ENCODE measurements around the gene BPIFB4. TPM values are rescaled to one million over a fixed set of nuclear protein-coding genes. Genes with fewer than 3 reads are reported as not detected.
"Not testable (repeated sequence)": the region's sequence is repeated elsewhere in the genome, so short reads cannot be mapped to it uniquely, and the experiment has no call there.

Gene BPIFB4
- total and polyA plus RNA-seq, 2 experiments from 2014 or later, result not detected

DNA sequence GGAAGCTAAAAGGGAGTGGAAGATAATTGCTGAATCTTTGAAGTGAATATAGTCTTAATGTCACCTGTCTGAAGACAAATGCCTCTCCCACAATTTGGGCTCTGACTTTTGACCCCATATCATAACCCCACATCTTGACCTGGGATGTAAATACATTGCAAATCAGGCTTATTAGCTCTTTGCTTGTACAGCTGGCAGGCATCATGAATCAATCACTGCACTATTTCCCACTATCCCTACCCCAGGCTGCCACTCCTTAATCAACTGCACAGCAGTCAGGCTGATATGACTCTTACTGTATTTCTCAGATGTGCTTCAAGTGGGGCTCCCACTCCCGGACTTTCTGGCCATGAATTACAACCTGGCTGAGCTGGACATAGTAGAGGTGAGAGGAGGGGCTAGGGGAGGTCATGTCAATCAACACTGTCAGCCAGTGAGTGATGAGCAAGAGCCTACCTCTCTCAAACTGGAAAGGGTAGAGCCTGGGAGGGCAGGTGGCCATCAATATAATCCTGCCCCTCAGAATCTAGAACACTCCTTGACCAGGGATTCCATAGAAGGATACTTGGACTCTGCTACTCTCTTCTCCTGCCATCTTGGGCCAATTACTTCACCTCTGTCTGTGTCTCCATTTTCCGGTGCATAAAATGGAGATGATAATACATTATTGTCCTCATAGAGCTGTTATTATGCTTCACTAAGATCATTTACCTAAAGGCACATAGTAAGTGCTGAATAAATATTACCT, 36.3 kb upstream of the BPIFB4 start:
- WGBS (ENCODE audit: low lambda C conversion rate, missing lambda C conversion rate), result 81% methylated on average over 2 of the region's 2 CpGs
- Histone ChIP-seq H3K4me1 (ENCODE audit: insufficient read depth) (no peaks in the 10 kb centered on the region), H3K4me3 (no peak overlapping the region), H3K27me3 (peaks cover 4% of the 10 kb centered on the region), H2AFZ (no peak overlapping the region), H3K36me3 (replicated peaks; ENCODE audit: insufficient read depth, low read depth) (no peaks in the 10 kb centered on the region), H3K9me2 (replicated peaks; ENCODE audit: insufficient read depth) (no peaks in the 10 kb centered on the region), H3K27ac (no peak overlapping the region), H3K4me2 (no peak overlapping the region), H3K9me3 (ENCODE audit: low read depth) (no peaks in the 10 kb centered on the region), H3K79me2 (no peaks in the 10 kb centered on the region), H4K20me1 (ENCODE audit: insufficient read depth, poor library complexity, severe bottlenecking) (no peaks in the 10 kb centered on the region)
- TF ChIP-seq, protein P1, sequence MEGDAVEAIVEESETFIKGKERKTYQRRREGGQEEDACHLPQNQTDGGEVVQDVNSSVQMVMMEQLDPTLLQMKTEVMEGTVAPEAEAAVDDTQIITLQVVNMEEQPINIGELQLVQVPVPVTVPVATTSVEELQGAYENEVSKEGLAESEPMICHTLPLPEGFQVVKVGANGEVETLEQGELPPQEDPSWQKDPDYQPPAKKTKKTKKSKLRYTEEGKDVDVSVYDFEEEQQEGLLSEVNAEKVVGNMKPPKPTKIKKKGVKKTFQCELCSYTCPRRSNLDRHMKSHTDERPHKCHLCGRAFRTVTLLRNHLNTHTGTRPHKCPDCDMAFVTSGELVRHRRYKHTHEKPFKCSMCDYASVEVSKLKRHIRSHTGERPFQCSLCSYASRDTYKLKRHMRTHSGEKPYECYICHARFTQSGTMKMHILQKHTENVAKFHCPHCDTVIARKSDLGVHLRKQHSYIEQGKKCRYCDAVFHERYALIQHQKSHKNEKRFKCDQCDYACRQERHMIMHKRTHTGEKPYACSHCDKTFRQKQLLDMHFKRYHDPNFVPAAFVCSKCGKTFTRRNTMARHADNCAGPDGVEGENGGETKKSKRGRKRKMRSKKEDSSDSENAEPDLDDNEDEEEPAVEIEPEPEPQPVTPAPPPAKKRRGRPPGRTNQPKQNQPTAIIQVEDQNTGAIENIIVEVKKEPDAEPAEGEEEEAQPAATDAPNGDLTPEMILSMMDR (IDR thresholded peaks at IDR 0.05; ENCODE audit: poor library complexity), result no peak
- no peak for TF ChIP-seq EZH2 (IDR thresholded peaks at IDR 0.05; ENCODE audit: borderline replicate concordance)
- TF ChIP-seq EZH2phosphoT487 (IDR thresholded peaks at IDR 0.05; ENCODE audit: low read depth, severe bottlenecking, unreplicated experiment), result no peak
- DNase-seq (ENCODE audit: low spot score), result no peak

DNA sequence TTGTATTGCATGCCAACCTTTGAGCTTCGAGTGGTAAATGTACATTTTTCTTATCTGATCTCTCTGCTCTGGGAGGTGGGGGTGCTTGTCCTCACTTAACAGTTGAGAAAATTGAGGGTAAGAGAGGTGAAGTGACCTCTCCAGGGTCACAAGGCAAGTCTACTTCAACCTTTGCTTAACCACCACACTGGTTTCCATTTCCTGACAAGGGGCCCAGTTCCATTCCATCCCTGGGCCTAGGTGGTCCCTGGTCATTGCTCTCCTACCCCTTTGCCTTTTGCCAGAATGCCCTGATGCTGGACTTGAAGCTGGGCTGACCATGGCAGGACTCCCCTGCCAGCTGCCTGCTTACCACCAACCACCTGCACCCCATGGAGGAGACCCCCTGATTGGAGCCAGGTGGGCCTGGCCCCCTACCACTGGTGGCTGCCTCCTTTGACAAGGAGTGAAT, 35.7 kb upstream of the BPIFB4 start:
- 38% methylated on average over 1 of the region's 1 CpG for WGBS (ENCODE audit: low lambda C conversion rate, missing lambda C conversion rate)
- H3K27me3 ChIP-seq, result peaks cover 4% of the 10 kb centered on the region
- no peaks in the 10 kb centered on the region for H3K36me3 ChIP-seq (replicated peaks; ENCODE audit: insufficient read depth, low read depth)
- H3K4me2 ChIP-seq, result no peak overlapping the region
- no peak for TF ChIP-seq EZH2phosphoT487 (IDR thresholded peaks at IDR 0.05; ENCODE audit: low read depth, severe bottlenecking, unreplicated experiment)
- no peak for TF ChIP-seq EZH2 (IDR thresholded peaks at IDR 0.05; ENCODE audit: borderline replicate concordance)
- TF ChIP-seq, protein P1 (IDR thresholded peaks at IDR 0.05; ENCODE audit: poor library complexity), result no peak
- no peak overlapping the region for H3K27ac ChIP-seq
- no peak overlapping the region for H3K4me3 ChIP-seq
- H2AFZ ChIP-seq, result no peak overlapping the region
- no peaks in the 10 kb centered on the region for H3K4me1 ChIP-seq (ENCODE audit: insufficient read depth)
- H4K20me1 ChIP-seq (ENCODE audit: insufficient read depth, poor library complexity, severe bottlenecking), result no peaks in the 10 kb centered on the region
- DNase-seq (ENCODE audit: low spot score), result no peak
- no peaks in the 10 kb centered on the region for H3K9me2 ChIP-seq (replicated peaks; ENCODE audit: insufficient read depth)
- no peaks in the 10 kb centered on the region for H3K9me3 ChIP-seq (ENCODE audit: low read depth)
- H3K79me2 ChIP-seq, result no peaks in the 10 kb centered on the region

DNA sequence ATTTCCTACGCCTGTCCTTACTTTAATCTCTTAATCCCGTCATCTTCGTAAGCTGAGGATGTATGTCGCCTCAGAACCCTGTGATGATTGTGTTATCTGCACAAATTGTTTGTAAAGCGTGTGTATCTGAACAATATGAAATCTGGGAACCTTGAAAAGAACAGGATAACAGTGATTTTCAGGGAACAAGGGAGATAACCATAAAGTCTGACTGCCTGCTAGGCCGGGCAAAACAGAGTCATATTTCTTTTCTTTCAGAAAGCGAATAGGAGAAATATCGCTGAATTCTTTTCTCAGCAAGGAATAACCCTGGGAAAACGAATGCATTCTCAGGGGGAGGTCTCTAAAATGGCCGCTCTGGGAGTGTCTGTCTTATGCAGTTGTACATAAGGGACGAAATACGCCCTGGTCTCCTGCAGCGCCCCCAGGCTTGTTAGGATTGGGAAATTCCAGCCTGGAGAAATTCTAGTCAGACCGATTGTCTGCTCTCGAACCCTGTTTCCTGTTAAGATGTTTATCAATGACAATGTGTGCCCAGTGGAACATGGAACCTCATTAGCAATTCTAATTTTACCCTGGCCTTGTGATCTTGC, 34.2 kb upstream of the BPIFB4 start:
- H4K20me1 ChIP-seq (ENCODE audit: insufficient read depth, poor library complexity, severe bottlenecking); H3K79me2 ChIP-seq; DNase-seq (ENCODE audit: low spot score); H3K27ac ChIP-seq; H3K9me2 ChIP-seq (replicated peaks; ENCODE audit: insufficient read depth); H3K9me3 ChIP-seq (ENCODE audit: low read depth); H2AFZ ChIP-seq; H3K4me3 ChIP-seq; H3K27me3 ChIP-seq; H3K4me1 ChIP-seq (ENCODE audit: insufficient read depth); H3K36me3 ChIP-seq (replicated peaks; ENCODE audit: insufficient read depth, low read depth); H3K4me2 ChIP-seq: not testable (repeated sequence)
- 82% methylated on average over 15 of the region's 15 CpGs for WGBS (ENCODE audit: low lambda C conversion rate, missing lambda C conversion rate)

DNA sequence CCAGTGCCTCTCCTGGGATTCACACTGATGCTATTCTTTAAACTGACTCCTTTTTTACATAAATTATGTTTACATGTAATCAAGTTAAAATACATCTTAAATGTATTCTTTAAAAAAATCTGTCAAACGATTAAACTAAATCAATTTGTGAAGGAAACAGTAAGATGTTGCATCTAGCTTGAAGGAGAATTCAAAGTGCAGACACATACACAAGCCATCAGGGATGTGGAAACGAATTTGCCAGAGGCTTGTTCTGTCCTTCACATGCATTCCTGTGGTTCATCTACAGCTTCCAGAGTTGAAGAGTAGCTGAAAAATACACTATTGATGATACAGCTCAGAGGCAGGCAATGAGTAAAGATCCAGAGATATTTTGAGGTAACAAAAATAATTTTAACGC, 33.0 kb upstream of the BPIFB4 start:
- Histone ChIP-seq H3K9me3 (ENCODE audit: low read depth) (no peaks in the 10 kb centered on the region), H3K79me2 (no peaks in the 10 kb centered on the region), H4K20me1 (ENCODE audit: insufficient read depth, poor library complexity, severe bottlenecking) (no peaks in the 10 kb centered on the region), H3K9me2 (replicated peaks; ENCODE audit: insufficient read depth) (no peaks in the 10 kb centered on the region), H3K4me2 (no peak overlapping the region), H3K36me3 (replicated peaks; ENCODE audit: insufficient read depth, low read depth) (no peaks in the 10 kb centered on the region), H3K4me3 (no peak overlapping the region), H2AFZ (no peak overlapping the region), H3K27me3 (no peaks in the 10 kb centered on the region), H3K27ac (no peak overlapping the region), H3K4me1 (ENCODE audit: insufficient read depth) (no peaks in the 10 kb centered on the region)
- WGBS (ENCODE audit: low lambda C conversion rate, missing lambda C conversion rate), result 73% methylated on average over 3 of the region's 3 CpGs
- DNase-seq (ENCODE audit: low spot score), result no peak
- TF ChIP-seq EZH2 (IDR thresholded peaks at IDR 0.05; ENCODE audit: borderline replicate concordance), result no peak
- TF ChIP-seq EZH2phosphoT487 (IDR thresholded peaks at IDR 0.05; ENCODE audit: low read depth, severe bottlenecking, unreplicated experiment), result no peak
- TF ChIP-seq, protein P1 (IDR thresholded peaks at IDR 0.05; ENCODE audit: poor library complexity), result no peak

Data from hepatocyte (in vitro differentiated cells).